HEK293 (cell line): ENCODE measurements around the gene IMPDH1.

ENCODE experiments used
- CTCF ChIA-PET: fragments of 350-600 bp; formaldehyde crosslinking; extraction: SDS; loops from one replicate; lab custom pipeline; 2021; ENCODE audit warnings: antibody characterized with exemption; lab: Yijun Ruan, JAX
- POLR2A ChIA-PET: fragments of 300-600 bp; formaldehyde crosslinking; extraction: SDS; loops from one replicate; lab custom pipeline; 2020; ENCODE audit warnings: antibody characterized with exemption, inconsistent platforms; lab: Yijun Ruan, JAX
- H3K27ac ChIP-seq: fragments of 200-500 bp; sonication (Bioruptor generic); 2 replicates; pipeline ENCODE4 v1.5.1; 2014; ENCODE audit warnings: low read depth, low read length, control low read depth, inconsistent platforms; ENCODE audit errors: extremely low read depth
- H3K36me3 ChIP-seq, 2 experiments: fragments of 200-500 bp in 1 of 2; sonication (Bioruptor generic) in 1 of 2; 1 replicate in 1 of 2; 2 replicates in 1 of 2; pipeline ENCODE4 v1.5.1; 2014 to 2017; ENCODE audit warnings: inconsistent platforms in 2 of 2, low read length in 2 of 2; ENCODE audit not compliant: control insufficient read depth in 2 of 2, insufficient read depth in 1 of 2
- H3K4me1 ChIP-seq: fragments of 200-500 bp; sonication (Bioruptor generic); 2 replicates; pipeline ENCODE4 v1.5.1; 2014; ENCODE audit warnings: mild to moderate bottlenecking, low read length, inconsistent platforms; ENCODE audit not compliant: control insufficient read depth, insufficient read depth
- H3K4me3 ChIP-seq: 2 replicates; pipeline ENCODE4 v1.5.1; 2011; ENCODE audit warnings: low read depth, mild to moderate bottlenecking, control low read depth, low read length, moderate library complexity
- H3K9me3 ChIP-seq: fragments of 200-500 bp; sonication (Bioruptor generic); 2 replicates; pipeline ENCODE4 v1.5.1; 2014; ENCODE audit warnings: low read depth, low read length, inconsistent platforms; ENCODE audit not compliant: control insufficient read depth, insufficient read depth
- EGR2 ChIP-seq: fragments of 450-650 bp; formaldehyde crosslinking; IDR thresholded peaks from 2 replicates; pipeline ENCODE4 v1.5.1; 2016; ENCODE audit warnings: low read depth, missing biosample characterization, missing genetic modification characterization
- HOXA7 ChIP-seq: sonication (generic); formaldehyde crosslinking; IDR thresholded peaks from 2 replicates; pipeline ENCODE4 v1.8.1; 2022; ENCODE audit warnings: missing genetic modification reagents, borderline replicate concordance
- SP2 ChIP-seq: fragments of 450-650 bp; formaldehyde crosslinking; IDR thresholded peaks from 2 replicates; pipeline ENCODE4 v1.5.1; 2016; ENCODE audit warnings: missing biosample characterization, missing genetic modification characterization
- ZBTB1 ChIP-seq: fragments of 450-650 bp; formaldehyde crosslinking; IDR thresholded peaks from 2 replicates; pipeline ENCODE4 v1.5.1; 2016; ENCODE audit warnings: missing biosample characterization, missing genetic modification characterization
- ZFHX2 ChIP-seq: fragments of 450-650 bp; formaldehyde crosslinking; conservative IDR thresholded peaks from 2 replicates; pipeline ENCODE4 v1.5.1; 2016; ENCODE audit warnings: missing biosample characterization, missing genetic modification characterization
- ZFP69B ChIP-seq: fragments of 450-650 bp; formaldehyde crosslinking; IDR thresholded peaks from 2 replicates; pipeline ENCODE4 v1.5.1; 2016; ENCODE audit warnings: missing biosample characterization, missing genetic modification characterization
- ZIC2 ChIP-seq: fragments of 450-650 bp; formaldehyde crosslinking; IDR thresholded peaks from 2 replicates; pipeline ENCODE4 v1.5.1; 2016; ENCODE audit warnings: missing biosample characterization, missing genetic modification characterization
- ZNF16 ChIP-seq: fragments of 450-650 bp; formaldehyde crosslinking; IDR thresholded peaks from 2 replicates; pipeline ENCODE4 v1.5.1; 2016; ENCODE audit warnings: low read depth, missing biosample characterization, missing genetic modification characterization
- ZNF174 ChIP-seq: fragments of 450-650 bp; formaldehyde crosslinking; IDR thresholded peaks from 2 replicates; pipeline ENCODE4 v1.5.0; 2017; ENCODE audit warnings: missing biosample characterization, mild to moderate bottlenecking, missing genetic modification characterization
- ZNF175 ChIP-seq: fragments of 450-650 bp; formaldehyde crosslinking; IDR thresholded peaks from 2 replicates; pipeline ENCODE4 v1.5.1; 2016; ENCODE audit warnings: missing biosample characterization, missing genetic modification characterization
- ZNF24 ChIP-seq: fragments of 450-650 bp; formaldehyde crosslinking; IDR thresholded peaks from 2 replicates; pipeline ENCODE4 v1.5.1; 2016; ENCODE audit warnings: missing biosample characterization, missing genetic modification characterization
- ZNF280C ChIP-seq: fragments of 450-650 bp; formaldehyde crosslinking; IDR thresholded peaks from 2 replicates; pipeline ENCODE4 v1.5.1; 2016; ENCODE audit warnings: missing biosample characterization, missing genetic modification characterization
- ZNF37A ChIP-seq: fragments of 450-650 bp; IDR thresholded peaks from 2 replicates; pipeline ENCODE4 v1.5.1; 2018; ENCODE audit warnings: missing biosample characterization, missing genetic modification characterization
- ZNF518A ChIP-seq: fragments of 450-650 bp; formaldehyde crosslinking; conservative IDR thresholded peaks from 2 replicates; pipeline ENCODE4 v1.5.1; 2016; ENCODE audit warnings: low read depth, missing biosample characterization, missing genetic modification characterization
- ZNF560 ChIP-seq: fragments of 450-650 bp; formaldehyde crosslinking; IDR thresholded peaks from 2 replicates; pipeline ENCODE4 v1.5.1; 2017; ENCODE audit warnings: missing biosample characterization, missing genetic modification characterization, borderline replicate concordance
- ZNF776 ChIP-seq: fragments of 450-650 bp; formaldehyde crosslinking; IDR thresholded peaks from 2 replicates; pipeline ENCODE4 v1.5.0; 2017; ENCODE audit warnings: missing biosample characterization, missing genetic modification characterization, borderline replicate concordance
- ZSCAN18 ChIP-seq: fragments of 450-650 bp; formaldehyde crosslinking; IDR thresholded peaks from 2 replicates; pipeline ENCODE4 v1.5.1; 2016; ENCODE audit warnings: missing biosample characterization, missing genetic modification characterization
- ZSCAN30 ChIP-seq: fragments of 450-650 bp; IDR thresholded peaks from 2 replicates; pipeline ENCODE4 v1.5.1; 2018; ENCODE audit warnings: missing biosample characterization, mild to moderate bottlenecking, missing genetic modification characterization, moderate library complexity
- ZSCAN4 ChIP-seq: fragments of 450-650 bp; formaldehyde crosslinking; IDR thresholded peaks from 2 replicates; pipeline ENCODE4 v1.5.1; 2017; ENCODE audit warnings: missing biosample characterization, missing genetic modification characterization

The IMPDH1 gene

GRCh38 chr7:128448751-128449302, 39.0 kb upstream of the IMPDH1 start:
- Histone ChIP-seq H3K36me3 (no peaks in the 10 kb centered on the region), H3K27ac (no peak overlapping the region), H3K4me3 (no peak overlapping the region), H3K4me1 (peaks cover 3% of the 10 kb centered on the region; the same call in 1 of the 2 replicates), H3K9me3 (no peaks in the 10 kb centered on the region)
- ChIA-PET CTCF (interaction anchor here (0.6 to 2.3 kb wide), 4 partner anchors 11 to 127 kb away, joined by 3 to 18 read pairs (median 8); no protein-coding TSS in a partner anchor), POLR2A (no interaction called here)
- no peak for TF ChIP-seq ZNF280C
- TF ChIP-seq ZNF174 (tag by site-specific recombination): no peak
- no peak for TF ChIP-seq SP2 (tag by site-specific recombination)
- TF ChIP-seq ZNF175 (tag by site-specific recombination): no peak
- no peak for TF ChIP-seq HOXA7 (CRISPR knock-in tag)
- TF ChIP-seq ZSCAN18 (tag by site-specific recombination): no peak
- TF ChIP-seq ZNF776 (tag by site-specific recombination): no peak
- TF ChIP-seq ZNF24: no peak

GRCh38 chr7:128447941-128448564, 38.3 kb upstream of the IMPDH1 start:
- CTCF ChIA-PET: interaction anchor here (0.6 to 2.3 kb wide), 6 partner anchors 9 to 294 kb away, joined by 3 to 18 read pairs (median 4); no protein-coding TSS in a partner anchor
- POLR2A ChIA-PET: no interaction called here
- H3K4me1 ChIP-seq: no peaks in the 10 kb centered on the region

GRCh38 chr7:128446306-128446705, 36.5 kb upstream of the IMPDH1 start:
- H3K4me1 ChIP-seq: no peaks in the 10 kb centered on the region
- H3K36me3 ChIP-seq: no peaks in the 10 kb centered on the region
- TF ChIP-seq ZSCAN4 (tag by site-specific recombination) (no peak), ZNF16 (tag by site-specific recombination) (no peak), ZSCAN30 (tag by site-specific recombination) (no peak), ZFP69B (tag by site-specific recombination) (no peak), ZNF560 (no peak), SP2 (tag by site-specific recombination) (no peak), ZNF518A (tag by site-specific recombination) (no peak), ZIC2 (tag by site-specific recombination) (no peak)
- H3K9me3 ChIP-seq: no peaks in the 10 kb centered on the region
- H3K4me3 ChIP-seq: no peak overlapping the region
- no peak overlapping the region for H3K27ac ChIP-seq
- ChIA-PET POLR2A (no interaction called here), CTCF (no interaction called here)

More at GRCh38 chr7:128447941-128448564, 38.3 kb upstream of the IMPDH1 start:
- H3K27ac ChIP-seq: no peak overlapping the region
- H3K36me3 ChIP-seq: no peaks in the 10 kb centered on the region
- no peak overlapping the region for H3K4me3 ChIP-seq
- H3K9me3 ChIP-seq: no peaks in the 10 kb centered on the region
- TF ChIP-seq EGR2 (tag by site-specific recombination) (peak; percentile 36; the same call in 1 of the 2 replicates), ZBTB1 (tag by site-specific recombination) (no peak), ZFHX2 (peak; percentile 50; the same call in 1 of the 2 replicates), ZNF37A (tag by site-specific recombination) (no peak)
- TF ChIP-seq, all 188 proteins: peak for 2
